SK-N-DZ (cell line): ENCODE measurements around the gene TRIP12. TPM values are rescaled to one million over a fixed set of nuclear protein-coding genes. Genes with fewer than 3 reads are reported as not detected.
"Not testable (repeated sequence)": the region's sequence is repeated elsewhere in the genome, so short reads cannot be mapped to it uniquely, and the experiment has no call there.

Experiments
- DNase-seq: peaks from one replicate; pipeline ENCODE4 v3.0.0-alpha.2; 2015; ENCODE audit warnings: low spot score
- polyA plus RNA-seq, 2 experiments: library from polyadenylated mRNA; depleted of rRNA; stranded (reverse); fragments of >200 nt; gene quantifications; 2 replicates each; pipeline ENCODE4 v1.2.3, GENCODE V29; 2014

TRIP12 gene
- 30.1 and 34.2 TPM in 2 replicates for polyA plus RNA-seq (2014; cell fraction: cytosol; rRNA removed)
- 49.9 and 57.4 TPM in 2 replicates for polyA plus RNA-seq (2014; cell fraction: nucleus; rRNA removed)

DNA sequence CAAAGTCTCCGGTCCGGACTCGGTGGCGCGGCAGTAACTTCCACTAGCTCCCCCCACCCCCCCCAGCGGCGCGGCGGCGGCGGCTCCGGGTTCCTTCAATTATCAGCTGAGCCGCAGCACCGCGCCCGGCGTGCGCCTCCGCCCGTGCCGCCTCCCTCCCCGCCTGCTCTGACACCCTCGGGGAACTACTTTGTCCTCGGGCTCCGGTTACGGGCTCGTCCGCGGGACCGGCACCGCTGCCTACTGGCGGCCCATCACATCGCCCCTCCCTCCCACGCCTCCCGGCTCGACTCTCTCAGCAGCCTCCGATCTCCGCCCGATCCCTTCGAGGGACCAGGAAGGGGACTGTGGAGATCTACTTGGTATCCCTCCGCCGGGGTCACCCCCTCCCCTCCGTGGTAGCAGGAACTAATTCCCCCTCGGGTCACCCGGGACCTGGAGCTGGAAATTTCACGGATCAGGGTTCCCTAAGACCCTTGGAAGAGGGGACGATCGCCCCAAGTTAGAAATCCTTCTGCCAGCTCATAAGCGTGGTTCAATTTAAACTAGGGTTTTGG lies at the start of gene TRIP12:
Gene TRIP12, minus strand, starts transcription at position 118 of the 557 bp plus-strand sequence. CDS start 41,930 bp downstream, outside the sequence.
- DNase-seq, result peak; percentile 96

DNA sequence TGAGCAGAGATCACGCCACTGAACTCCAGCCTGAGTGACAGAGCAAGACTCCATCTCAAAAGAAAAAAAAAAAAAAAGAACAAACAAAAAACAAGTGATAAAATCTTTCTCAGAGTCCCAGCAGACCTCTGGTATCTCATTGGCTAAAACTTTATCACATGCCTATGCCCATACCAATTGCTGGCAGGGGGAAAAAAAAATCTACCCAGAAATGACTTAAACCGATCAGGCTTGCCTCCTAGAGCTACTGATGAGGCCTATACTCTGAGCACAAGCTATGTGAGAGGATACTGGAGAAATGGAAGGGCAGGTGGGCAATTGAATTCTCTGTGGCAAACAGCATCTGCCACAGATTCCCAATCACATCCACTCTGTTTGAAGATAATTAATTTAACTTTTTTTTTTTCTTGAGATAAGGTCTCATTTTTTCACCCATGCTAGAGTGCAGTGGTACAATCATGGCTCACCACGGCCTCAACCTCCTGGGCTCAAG lies 49.5 kb upstream of the TRIP12 start:
- peak; percentile 95 for DNase-seq

DNA sequence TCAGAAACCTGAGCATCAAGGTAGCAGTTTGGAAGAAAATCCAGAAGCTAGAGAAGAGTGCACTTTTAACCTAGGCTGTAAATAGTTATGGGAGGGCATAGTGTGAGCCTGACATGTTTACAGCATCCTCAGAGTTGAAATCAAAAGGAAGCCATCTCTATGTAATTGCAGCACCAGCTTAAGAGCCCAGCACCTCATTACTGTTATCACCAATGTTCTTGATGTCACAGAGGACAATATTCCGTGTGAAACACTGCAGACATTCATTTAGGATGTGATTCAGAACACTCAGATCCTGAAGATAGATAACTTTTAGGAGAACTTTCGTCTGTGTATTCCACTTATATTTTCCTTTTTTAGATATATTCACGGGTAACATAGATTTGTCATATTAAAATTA lies 48.6 kb upstream of the TRIP12 start:
- peak; percentile 52 for DNase-seq

DNA sequence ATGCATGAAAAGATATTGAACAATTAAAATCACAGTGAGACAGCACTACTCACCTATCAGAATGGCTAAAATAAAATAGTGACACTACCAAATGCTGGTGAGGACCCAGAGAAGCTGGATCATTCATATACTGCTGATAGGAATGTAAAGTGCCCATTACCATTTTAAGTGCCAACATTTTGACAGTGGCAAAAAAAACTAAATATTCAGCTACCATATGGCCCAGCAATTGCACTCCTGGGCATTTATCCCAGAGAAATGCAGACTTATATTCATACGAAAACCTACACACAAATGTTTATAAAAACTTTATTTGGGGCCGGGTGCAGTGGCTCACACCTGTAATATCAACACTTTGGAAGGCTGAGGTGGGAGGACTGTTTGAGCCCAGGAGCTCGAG lies 48.1 kb upstream of the TRIP12 start:
- DNase-seq, result no peak

DNA sequence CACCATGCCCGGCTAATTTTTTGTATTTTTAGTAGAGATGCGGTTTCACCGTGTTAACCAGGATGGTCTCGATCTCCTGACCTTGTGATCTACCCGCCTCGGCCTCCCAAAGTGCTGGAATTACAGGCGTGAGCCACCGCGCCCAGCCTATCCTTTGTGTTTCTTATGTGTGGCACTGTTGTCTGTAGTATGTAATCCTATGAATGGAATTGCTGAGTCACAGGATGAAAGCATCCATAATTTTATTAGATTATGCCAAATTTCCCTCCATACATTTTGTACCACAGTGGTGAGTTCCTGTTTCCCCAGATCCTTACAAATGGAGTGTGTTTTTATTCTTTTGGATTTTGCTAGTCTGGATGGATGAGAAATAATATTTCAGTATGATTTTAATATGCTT lies 41.8 kb upstream of the TRIP12 start:
- not testable (repeated sequence) for DNase-seq

DNA sequence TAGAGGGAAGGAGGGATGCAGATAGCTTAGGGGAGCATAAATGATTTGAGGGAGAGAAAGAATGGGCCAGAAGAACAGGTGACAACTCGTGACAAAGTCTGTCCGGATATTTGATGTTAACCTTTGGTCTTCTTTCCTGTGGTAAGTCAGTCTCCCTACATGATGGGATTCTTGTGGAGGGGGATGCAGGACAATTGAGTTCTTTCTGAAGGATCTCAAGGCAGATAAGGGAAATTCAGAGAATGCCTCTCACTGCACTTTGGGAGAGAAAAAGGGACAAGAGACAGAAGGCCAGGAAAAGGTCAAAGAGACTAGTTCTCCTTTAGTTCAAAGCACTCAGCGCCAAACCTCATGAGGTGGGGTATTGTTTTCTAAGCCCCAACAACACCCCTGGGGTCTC lies 34.7 kb upstream of the TRIP12 start:
- no peak for DNase-seq

DNA sequence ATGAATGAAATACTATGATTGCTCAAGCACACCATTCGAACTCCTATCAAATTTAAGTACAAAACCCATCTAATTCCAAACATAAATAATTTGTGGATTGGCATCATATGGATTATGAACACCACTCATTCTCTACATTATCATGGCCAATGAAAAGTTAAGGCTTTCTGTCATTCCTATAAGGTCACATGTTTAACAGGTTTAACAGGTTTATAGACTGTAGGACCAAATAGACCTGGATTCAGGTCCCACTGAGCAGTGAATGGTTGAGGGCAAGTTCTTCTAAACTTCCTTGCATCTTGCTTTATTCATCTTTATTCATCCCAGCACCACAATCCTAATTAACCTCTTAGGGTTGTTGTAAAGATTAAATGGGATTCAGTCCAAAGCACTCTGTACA lies 33.9 kb upstream of the TRIP12 start:
- DNase-seq, result no peak

DNA sequence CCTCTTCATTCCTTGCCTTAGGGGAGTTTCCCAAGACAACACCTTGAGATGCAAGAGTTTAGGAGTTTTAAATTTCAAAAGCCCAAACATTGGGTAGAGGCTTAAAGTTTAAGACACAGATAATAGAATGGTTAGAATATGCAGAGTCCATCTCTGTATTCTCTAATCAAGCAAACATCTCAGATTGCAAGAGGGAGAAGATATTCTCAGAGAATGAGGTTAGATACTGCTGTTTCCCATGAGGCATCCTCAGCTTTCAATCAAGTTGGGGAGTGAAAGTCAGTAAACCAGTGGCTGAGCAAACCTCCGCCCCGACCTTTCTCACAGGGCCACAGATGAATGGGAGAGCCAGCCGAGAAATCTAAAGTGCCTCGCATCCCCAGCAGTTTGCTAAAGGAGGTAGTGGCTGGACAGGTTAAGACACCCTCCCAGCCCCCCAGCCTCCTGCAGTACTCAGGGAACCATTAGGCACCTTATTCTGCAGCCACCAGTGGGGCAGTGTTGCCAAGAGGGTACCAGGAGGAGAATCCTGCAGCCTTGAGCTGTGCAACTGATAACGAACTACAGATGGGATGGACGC lies 30.5 kb upstream of the TRIP12 start:
- DNase-seq, result no peak

DNA sequence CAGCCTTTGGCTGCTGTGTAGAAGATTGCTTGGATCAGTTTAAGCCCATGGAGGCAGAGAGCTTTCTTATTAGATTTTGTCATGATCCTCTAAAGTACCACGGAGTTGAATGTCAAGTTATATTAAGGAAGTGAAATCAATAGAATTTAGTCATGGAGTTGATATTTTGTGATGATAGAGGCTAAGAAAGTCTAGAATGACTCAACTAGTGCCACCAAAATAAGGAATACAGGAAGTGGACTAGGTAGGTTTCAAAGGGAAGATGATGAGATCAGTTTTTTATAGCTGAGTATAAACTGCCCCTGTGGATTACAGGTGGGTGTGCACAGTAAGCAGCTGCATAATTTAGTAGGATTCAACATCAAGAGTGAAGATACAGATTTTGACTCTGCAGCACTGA lies 25.7 kb upstream of the TRIP12 start:
- DNase-seq, result no peak

DNA sequence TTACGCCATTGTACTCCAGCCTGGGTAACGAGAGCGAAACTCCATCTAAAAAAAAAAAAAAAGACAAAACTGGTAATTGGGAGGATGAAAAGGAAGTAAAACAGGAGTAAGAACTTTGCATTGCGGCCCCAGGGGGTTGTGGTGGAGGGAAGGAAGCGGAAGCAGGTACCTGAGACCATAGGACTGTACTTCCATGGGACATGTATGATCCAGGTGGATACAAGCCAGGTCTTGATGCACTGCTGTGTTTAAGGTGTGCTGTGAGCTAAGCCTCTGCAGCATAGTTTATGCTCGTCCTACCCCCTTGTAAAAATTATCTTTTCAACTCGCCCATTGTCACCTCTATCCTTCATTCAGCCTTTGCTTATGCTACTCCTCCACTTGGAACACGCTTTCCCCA lies 24.2 kb upstream of the TRIP12 start:
- no peak for DNase-seq

DNA sequence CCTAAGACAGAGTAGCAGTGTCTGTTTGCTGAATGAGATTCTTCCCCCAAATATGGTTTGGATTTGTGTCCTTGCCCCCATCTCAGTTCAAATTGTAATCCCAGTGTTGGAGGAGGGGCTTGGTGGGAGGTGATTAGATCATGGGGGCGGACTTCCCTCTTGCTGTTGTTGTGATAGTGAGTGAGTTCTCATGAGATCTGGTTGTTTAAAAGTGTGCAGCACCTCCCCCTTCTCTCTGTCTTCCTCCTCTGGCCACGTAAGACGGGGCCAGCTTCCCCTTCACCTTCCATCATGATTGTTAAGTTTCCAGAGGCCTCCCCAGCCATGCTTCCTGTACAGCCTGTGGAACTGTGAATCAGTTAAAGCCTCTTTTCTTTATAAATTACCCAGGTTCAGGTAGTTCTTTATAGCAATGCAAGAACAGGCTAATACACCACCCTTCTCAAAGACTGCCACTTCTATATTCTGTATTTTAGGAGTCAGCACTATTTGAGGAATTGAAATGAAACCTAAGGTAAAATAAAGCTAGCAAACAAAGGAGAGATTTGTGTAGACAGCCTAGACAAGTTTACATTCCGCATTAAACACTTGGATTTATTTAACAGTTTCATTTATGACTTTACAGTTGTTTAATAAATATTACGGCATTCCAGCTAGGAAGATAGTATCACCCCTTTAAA lies 22.1 kb upstream of the TRIP12 start:
- DNase-seq, result no peak

DNA sequence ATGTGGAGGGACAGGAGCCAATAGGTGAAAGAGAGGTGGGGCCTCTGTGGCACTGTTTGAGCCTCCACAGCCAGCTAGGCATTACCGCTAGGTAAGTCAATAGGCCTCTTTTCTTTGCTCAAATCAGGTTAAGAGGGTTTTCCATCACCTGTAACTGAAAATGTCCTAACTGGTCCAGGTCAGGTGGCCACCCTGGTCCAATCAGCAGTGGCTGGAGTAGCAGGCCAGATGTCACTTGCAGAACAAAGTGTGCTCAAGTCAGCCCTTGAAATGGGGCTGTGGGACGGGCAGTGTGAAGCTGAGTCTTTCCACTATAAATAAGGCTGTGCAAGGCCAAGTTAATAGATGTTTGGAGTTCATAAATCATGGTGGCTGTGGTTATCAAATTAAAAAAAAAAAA lies 21.4 kb upstream of the TRIP12 start:
- no peak for DNase-seq

DNA sequence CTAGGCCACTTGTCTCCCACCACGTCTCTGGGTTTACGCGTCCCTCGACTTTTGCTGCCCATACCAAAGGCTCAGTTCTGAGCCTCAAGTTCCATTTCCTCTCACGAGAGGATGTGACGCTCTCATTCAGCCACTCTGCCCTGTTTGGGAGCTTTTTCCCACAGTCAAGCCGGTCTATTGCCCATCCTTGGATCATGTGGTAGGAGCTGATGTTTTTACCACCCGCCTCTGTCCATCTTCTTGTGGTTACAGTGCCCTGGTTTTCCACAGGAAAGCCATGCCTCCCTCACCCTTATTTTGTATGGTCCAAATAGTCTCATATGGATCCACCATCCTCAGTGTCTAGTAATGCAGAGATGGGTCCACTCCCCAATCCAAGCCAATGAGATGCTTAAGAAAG lies 20.9 kb upstream of the TRIP12 start:
- no peak for DNase-seq

DNA sequence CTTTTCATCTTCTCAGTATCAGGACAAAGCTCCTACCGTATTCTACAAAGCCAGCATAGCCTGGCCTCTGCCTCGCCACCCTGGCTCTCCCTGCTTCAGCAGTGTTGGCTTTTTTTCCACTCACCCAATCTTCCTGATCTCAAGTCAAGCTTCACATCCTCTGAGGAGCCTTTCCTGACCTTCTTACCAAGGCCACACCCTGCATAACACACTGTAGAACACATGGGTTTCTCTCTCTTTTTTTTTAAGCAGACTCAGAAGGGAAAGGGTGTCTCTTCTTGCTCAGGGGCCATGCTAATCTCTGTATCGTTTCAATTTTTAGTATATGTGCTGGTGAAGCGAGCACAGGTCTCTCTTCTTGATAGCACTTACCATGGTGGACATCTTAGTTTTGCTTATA lies 15.7 kb upstream of the TRIP12 start:
- DNase-seq, result no peak

DNA sequence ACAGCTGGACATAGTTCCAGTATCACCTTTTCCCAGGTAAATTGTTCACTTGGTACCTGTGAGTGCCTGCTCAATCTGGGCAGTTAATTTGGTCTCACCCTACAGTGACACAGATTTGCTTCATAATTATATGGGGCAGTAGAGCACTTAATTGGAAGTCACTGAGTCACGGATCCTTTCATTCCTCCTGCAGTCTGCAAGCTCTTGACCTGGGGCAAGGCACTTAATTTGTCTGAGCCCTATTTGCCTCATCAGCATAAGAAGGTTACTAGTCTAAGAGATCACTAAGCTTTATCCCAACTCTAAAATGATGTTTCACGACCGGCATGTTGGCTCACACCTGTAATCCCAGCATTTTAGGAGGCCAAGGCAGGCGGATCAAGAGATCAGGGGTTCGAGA lies 9.4 kb upstream of the TRIP12 start:
- DNase-seq, result no peak

DNA sequence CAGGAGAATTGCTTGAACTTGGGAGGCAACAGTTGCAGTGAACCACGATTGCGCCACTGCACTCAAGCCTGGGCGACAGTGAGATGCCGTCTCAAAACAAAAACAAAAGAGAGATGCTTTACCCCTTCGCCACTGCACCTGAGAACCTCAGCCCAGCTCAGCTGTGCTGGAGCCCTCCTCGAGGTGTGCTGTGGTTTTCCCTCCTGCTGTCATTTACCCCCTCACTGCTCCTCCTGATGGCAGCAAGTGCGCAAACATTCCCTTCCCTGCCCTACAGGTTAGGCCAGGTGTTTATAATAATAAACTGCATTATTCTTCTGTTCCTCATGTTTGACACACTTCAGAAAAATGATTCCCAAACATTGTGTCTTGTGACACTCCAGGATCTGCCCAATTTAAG lies 8.8 kb upstream of the TRIP12 start:
- no peak for DNase-seq

DNA sequence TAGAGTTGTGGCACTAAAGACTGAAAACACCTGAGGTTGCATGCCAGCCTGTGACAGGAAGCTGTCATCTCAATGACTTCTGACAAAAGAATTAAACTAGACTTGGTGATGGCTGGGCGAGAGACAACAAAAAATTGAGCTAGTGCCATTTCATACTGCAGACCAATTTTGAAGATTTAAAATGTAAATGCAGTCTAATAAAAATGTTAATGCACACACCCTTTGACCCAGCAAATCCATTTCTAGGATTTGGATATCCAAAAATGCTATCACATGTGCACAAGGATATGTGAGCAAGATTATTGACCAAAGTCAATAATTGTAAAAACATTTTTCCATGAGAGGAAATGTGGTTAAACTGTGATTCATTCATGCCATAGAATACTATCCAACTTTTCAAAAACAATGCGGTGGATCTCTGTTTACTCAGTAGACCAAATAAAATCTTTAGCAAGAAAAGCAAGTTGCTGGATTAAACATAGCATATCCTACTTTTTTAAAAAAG lies 6.1 kb upstream of the TRIP12 start:
- DNase-seq, result no peak

DNA sequence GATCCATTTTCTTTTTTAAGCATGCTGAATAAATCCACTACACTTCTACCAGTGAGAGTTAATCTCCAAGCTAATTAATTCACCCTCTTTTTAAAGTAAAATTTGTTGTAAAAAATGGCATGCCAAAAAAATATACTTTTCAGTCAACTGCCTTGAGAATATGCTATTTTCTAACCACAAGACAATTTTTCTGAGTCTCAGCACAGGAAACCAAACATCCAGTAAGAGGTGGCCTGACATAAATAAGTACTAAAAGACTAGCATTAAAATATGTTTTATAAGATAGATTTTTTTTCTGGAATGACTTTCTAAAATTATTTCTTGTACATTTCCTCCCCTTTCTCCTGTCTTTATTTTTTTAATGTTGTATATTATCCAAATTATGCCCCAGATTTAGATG lies 3.4 kb upstream of the TRIP12 start:
- DNase-seq, result no peak

DNA sequence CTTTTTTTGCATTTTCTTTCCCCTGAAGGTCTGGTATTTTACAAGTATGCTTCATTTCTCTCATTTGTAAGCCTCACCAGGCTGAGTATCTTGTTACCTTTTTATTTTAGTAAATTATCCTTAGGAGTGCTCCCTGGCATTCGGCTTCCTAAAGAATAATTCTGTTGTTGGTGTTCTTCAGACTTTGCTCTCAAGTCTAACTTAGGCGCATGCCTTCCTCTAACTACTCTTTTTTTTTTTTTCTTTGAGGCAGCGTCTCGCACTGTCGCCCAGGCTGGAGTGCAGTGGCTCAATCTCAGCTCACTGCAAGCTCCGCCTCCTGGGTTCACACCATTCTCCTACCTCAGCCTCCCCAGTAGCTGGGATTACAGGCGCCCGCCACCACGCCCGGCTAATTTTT lies 2.7 kb upstream of the TRIP12 start:
- DNase-seq, result not testable (repeated sequence)

DNA sequence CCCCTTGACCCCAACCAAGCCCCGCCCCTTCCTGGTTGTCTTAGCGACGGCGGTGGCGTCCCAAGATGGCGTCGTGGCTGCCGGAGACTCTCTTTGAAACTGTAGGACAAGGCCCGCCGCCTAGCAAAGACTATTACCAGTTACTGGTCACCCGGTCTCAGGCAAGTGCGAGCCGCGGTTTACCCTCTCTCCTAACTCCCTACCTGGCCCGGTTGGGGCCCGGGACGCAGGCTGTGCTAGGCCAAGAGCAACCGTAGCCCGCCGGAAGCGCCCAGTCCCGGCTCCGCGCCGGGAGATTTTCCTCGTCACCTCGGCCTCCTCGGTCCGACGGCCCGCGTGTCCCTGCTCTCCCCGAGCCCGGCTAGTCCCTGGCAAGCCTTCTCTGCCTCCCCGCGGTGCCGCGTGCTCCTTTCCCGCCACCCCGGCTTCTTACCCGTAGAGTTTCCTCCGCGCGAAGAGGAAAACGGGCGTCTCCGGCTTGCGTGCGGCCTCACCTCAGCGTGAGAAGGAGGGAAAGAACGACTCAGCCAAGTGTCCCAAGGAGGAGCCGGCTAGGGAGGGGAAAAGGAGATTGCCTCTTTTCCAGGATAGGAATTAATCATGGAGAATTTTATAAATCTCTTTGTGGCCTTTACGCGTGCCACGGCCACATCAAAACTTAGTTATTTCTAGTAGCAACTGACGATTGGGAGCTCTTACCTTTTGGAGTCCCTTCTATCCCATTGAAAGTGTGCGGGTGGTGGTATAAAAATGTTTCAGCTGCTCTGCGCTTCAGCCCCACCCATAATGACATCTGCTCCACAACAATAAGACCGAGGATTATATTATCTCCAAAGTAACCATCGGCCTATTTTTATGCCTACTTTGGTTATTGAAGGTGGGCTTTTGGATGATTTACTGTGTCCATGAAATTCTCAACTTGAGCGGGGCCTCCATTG lies 909 bp upstream of the TRIP12 start, which contains the start of gene FBXO36:
Gene FBXO36, plus strand, starts transcription at position 55 of the 938 bp plus-strand sequence. Its CDS starts 11 bp downstream, at position 66.
- DNase-seq, result peak; percentile 57

DNA sequence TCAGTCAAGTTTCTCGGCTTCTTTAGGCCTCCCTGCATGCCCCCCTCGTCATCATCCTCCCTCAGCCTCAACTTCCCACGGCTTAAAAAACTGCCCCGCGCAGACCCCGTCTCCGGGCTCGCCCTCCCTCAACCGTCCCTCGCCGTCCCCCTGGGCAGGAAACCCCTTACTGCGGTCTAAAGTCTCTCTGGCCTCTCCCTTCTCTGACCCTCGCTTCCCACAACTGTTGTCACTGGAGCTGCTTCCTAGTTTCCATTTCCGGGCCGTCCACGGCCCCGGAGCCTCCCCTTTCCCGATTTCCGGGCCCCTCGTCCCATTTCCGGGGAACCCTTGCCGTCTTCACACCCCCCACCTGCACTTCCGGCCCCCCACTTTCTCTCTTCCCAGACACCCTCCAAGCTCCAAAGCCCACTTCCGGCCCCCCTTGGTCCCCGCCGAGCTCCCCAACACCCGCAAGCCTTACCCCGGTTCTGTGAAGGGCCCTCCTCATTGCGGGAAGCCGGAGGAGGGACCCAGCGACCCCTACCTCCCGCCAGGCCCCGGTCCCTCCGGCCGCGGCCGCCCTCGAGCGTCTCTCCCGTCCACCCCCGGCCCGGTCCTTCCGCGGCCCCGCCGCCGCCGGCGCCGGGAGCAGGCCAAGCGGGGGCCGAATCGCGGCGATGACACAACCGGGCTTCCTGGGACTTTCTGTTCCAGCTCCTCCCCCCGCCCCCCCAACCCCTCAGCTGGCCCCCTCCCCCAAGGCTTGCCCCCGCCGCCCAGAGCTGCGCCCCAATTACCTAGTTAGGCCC lies 513 bp downstream of the TRIP12 start:
- DNase-seq, result peak; percentile 69
